HG03103 (cell line): ENCODE results near the gene TMEM82.
"Not testable (repeated sequence)": the region's sequence is repeated elsewhere in the genome, so short reads cannot be mapped to it uniquely, and the experiment has no call there.

Source experiments
- ATAC-seq: cut with Tn5 transposase; IDR thresholded peaks from one replicate; pipeline ENCODE4 v1.9.1; 2021; ENCODE audit warnings: low read depth; ENCODE audit not compliant: unreplicated experiment

Gene TMEM82

DNA sequence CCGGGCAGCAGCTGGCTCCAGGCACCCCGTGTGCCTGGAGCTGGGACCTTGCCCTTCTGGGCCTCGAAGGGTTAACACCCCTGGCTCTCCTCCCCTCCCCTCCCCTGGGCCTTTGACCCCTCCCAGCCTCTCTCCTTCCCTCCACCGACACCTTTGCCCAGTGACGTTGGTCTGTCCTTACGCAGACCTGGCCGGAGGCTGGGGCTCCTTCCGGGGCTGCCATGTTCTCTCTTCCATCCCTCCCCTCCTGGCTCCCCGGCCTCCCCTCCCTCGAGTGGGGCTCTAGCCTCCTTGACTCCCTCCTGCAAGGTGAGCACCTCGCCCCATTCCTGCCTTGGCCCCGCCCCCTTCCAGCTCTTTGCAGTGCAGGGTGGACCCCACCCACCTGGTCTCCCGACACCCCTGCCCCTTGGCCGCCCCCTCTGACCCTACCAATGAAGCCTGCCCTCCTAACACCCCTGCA lies at the start of gene TMEM82:
Gene TMEM82, plus strand, starts transcription at position 161 of the 463 bp plus-strand sequence. Its CDS starts 61 bp downstream, at position 222.
- ATAC-seq: no peak

DNA sequence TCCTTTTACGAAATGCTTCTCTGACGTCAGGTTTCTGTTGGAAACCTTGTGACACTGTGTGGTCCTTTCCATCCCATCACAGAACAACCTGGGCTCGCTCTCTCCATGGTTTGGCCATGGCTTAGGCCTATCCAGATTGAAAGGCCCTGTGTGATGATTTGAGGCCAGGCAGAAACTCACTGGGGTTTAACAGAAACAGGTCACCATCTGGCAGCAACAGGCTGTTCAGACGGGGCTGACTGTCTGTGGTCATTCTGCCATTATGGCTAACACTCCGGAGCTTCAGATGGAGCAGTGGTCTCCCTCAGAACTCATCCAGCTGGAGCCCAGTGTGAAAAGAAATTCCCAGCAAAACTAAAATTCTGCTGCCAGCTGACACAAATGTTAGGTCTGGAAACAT lies 48.9 kb upstream of the TMEM82 start:
- ATAC-seq: no peak

DNA sequence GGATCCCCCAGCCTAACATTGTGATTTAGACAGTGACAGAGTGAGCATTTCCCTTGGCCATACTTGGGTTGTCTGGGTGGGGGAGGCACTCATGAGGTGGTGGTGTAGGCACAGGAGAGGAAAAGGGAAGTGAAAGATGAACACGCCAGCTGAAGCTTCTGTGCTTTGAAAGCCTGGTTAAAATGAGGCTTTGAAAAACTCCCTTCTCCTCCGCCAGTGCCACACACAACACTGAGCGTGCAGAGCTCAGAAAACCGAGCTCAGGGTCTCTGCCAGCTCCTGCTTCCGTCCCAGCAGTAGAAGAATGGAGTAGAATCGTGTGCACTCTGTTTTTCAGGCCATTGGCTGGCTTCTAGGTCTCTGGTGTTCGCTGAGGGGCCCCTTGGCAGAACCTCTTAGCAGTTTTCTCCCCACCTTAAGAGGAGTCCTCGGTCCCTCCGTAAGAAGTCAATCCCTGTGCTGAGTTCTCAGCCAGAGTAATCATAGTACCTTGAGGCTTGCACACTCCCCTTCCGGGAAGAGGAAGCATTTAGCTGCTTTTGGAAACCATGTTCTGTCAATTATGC lies 45.3 kb upstream of the TMEM82 start:
- peak; percentile 91 for ATAC-seq

DNA sequence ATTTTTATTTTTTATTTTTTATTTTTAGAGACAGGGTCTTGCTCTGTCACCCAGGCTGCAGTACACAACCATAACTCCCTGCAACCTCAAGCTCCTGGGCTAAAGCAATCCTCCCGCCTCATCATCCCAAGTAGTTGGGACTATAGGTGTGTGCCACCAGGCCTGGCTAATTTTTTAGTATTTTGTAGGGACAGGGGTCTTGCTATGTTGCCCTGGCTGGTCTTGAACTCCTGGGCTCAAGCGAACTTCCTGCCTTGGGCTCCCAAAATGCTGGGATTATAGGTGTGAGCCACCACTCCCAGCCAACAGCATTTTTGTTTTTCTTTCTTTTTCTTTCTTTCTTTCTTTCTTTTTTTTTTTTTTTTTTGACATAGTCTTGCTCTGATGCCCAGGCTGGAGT lies 44.1 kb upstream of the TMEM82 start:
- ATAC-seq: no peak

DNA sequence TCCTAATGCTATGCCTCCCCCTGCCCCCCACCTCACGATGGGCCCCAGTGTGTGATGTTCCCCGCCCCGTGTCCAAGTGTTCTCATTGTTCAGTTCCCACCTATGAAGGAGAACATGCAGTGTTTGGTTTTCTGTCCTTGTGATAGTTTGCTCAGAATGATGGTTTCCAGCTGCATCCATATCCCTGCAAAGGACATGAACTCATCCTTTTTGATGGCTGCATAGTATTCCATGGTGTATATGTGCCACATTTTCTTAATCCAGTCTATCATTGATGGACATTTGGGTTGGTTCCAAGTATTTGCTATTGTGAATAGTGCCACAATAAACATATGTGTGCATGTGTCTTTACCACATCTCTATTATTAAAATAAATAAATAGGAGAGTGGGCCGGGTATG lies 43.0 kb upstream of the TMEM82 start:
- ATAC-seq: not testable (repeated sequence)

DNA sequence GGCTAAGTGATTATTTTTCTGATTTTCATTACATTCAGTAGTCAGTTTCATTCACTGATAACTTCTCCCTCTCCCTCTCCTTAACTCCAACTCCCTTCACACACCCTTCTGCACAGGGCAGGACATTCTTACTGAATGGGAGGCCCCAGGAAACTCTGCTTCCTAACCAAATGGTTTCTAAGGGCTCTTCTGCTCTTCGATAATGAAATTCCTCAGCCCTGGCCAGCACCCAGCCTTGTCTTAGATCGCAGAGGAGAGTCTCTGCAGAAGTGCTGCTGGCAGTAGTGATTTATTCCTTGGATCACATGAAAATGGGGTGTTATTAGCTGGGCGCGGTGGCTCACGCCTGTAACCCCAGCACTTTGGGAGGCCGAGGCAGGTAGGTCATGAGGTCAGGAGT lies 41.8 kb upstream of the TMEM82 start:
- no peak for ATAC-seq

DNA sequence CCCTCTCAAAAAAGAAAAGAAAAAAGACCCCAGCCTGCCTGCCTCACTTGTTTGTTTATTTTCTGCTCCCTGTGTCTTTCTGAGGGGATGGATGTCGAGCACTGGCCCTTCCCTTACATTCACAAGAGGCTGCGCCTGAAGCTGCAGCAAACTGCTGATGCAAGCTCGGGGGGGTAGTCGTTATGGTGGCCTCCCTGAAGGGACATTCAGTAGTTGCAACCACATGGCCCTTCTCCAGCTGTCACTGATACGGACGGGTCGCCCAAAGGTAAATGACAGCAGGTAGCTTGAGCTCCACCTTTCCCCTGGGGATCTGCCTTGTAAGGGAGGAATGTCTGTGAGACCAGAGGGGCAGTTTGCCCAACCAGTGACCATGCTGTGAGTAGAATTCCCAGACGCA lies 40.5 kb upstream of the TMEM82 start:
- no peak for ATAC-seq

DNA sequence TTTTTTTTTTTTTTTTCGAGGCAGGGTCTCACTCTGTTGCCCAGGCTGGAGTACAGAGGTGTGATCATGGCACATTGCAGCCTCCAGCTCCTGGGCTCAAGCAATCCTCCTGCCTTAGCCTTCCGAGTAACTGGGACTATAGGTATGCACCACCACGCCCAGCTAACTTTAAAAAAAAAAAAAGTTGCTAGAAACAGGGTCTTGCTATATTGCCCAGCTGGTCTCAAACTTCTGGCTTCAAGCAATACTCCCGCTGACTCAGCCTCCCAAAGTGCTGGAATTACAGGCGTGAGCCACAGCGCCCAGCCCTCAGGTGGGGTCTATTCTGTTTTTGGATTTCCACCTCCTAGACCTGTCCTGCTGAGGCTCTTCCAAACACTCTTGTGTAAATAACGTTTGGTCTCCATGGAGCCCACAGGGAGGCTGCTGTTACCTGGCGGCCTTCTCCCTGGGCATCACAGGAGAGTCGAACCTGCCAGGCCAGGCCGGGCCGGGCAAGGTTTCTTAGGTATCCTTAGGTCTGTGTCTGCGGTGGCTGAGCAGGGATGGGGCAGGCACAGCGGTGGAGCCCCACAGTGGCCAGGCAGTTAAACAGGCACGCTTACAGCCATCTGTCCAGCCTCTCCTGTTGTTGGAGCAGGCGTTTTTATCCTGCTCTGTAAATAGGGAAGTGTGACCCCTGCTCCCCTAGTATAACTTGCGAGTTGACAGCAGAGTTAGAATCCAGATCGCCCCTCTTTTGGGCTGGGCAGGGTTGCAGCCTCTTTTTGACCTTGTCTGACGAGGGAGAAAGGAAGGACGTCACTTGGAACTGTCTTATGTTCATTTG lies 39.4 kb upstream of the TMEM82 start:
- ATAC-seq: no peak

DNA sequence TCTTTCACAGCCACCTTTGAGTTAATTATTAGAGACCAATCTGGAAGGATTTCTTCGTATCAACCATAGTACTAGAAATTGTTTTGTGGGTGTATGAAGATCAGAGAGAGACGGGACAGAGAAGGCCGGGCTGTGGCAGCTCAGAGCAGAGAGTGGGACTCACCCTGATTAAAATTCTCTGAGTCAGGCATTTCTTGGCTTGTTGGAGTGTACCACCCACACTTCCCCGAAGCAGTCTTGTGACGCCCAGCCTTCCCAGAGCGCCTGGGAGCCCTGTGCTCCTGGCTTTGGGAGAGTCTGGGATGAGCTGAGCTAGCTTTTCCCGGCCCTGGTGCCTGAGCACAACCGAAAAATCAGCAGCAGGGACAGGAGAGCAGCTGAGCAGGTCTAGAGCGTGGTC lies 38.7 kb upstream of the TMEM82 start:
- no peak for ATAC-seq

DNA sequence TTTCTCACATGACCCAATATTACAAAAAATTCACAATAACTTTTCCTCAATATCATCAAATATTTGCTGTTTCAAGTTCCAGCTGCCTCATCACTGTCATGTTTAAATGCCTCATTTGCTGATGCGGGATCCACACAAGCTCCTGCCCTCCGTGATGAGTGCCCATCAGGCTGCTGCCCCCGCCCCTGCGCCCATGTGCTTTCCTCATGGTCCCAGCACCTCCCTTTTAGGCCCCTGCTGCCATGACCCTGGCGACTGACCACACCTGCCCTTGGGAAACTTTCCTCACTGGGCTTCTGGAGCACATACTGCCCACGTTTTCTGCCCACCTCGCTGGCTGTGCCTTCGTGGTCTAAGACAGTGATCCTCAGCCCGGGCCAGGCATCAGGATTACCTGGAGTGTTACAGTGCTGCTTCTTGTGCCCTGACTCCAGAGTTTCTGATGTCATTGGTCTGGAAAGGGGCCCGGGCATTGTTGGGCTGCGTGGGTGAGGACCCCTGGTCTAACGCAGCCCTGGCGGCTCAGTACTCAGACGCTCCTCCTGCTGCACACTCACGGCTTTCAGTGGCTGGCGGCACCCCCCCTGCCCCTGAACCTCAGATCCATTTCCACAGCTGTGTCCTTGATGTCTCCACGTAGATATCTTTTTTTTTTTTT lies 37.6 kb upstream of the TMEM82 start:
- no peak for ATAC-seq

DNA sequence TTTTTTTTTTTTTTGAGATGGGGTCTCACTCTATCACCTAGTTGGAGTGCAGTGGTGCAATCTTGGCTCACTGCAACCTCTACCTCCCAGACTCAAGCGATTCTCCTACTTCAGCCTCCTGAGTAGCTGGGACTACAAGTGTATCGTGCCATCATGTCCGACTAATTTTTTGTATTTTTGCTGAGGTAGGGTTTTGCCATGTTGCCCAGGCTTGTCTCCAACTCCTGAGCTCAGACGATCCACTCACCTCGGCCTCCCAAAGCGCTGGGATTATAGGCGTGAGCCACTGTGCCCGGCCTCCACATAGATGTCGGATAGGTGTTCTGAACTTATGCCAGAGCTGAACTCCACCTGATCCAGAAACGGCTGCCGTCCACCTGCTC lies 37.1 kb upstream of the TMEM82 start:
- ATAC-seq: no peak

DNA sequence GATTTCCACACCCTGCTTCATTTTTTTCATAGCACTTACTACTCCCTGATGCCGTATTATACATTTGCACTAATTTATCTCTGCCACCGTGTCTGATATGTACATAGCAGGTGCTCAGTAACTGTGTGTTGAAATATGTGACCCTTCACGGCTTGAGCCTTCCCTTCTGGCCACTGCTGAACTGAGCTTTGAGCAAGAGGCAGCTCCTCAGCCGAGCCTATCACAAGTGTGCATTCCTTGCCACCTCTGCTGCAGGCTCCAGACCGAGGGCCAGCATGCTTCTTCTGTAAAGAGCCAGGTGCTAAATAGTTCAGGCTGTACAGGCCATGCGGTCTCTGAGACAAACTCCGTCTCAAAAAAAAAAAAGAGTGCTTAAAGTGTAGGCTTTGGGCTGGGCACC lies 35.5 kb upstream of the TMEM82 start:
- no peak for ATAC-seq

DNA sequence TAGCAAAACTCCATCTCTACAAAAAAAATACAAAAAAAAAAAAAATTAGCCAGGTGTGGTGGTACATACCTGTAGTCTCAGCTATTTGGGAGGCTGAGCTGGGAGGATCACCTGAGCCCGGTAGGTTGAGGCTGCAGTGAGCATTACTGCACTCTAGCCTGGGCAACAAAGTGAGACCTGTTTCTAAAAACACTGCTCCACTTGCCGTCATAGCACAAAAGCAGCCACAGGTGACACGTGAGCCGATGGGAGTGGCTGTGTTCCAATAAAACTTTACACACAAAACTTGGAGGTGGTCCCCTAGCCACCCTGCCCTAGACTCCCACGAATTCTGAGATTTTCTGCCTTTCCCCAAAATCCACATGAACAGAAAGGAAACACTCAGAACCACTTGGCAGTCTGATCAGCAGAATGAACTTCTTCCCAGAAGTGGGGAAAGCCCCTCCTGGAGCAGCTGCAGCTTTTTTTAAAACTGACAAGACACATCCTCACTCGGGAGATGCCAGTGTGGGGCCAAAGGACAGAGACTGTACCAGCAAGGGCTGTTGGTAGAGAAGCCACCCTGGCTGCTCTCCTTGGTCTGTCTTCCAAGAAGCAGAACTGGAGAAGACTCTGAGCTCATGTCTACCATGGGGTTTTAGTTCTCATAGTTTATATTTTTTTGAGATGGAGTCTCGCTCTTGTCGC lies 34.9 kb upstream of the TMEM82 start:
- no peak for ATAC-seq

DNA sequence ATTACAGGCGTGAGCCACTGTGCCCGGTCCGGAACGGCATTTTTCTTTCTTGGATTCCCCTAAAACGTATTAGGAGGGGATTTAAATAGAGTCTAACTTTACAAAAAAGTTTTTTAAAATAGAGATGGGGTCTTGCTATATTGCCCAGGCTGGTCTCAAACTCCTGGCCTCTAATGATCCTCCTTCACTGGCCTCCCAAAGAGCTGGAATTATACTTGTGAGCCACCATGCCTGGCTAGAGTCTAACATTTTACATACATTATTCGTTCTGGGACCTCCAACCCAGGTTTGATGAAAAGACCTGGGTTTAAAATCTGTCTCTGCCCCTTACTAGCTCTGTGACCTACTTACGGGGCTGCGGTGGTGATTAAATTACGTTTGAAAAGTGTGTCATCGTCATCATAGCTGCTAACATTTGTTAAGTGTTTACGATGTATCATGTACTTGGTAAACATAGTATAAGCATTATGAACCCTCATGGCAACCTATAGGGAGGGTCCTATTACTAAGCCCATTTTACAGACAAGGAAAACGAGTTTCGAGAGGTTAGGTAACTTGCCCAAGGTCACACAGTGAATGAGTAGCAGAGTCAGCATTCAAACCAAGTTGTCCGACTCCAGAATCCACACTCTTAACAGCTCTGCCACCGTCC lies 33.7 kb upstream of the TMEM82 start:
- ATAC-seq: no peak

DNA sequence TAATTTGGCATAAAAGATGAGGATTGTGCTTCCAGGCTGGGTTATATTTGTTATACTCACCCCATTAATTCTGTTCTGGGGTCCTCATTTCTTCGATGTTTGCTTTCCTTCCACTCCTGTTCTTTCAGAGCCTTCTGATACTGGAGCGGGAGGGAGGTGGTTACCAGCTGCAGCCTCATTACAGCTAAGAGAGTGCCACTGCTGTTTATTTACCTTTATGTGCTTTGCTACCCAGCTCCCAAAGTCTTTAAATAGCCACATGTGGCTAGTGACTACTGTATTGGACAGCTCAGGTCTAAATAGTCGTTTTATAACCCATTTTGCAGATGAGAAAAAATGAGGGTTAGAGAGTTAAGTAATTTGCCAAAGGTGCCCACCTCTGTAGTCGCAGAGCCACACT lies 33.1 kb upstream of the TMEM82 start:
- ATAC-seq: no peak

DNA sequence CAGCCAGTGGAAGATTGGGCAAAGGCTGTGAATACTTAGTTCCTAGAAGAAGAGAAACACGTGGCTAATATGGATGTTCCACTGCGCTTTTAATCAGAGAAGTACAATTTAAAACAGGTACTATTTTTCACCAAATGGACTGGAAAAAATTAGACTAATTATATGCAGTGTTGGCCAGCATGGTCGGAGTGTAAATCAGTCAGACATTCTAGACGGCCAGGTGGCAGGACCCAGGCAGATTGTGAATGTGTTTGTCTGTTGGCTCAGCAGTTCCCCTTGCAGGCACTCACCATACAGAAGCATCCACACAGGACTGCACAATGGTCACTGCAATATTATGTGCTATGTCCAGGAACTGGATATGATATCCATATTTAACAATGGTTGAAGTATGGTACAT lies 30.1 kb upstream of the TMEM82 start:
- ATAC-seq: no peak

DNA sequence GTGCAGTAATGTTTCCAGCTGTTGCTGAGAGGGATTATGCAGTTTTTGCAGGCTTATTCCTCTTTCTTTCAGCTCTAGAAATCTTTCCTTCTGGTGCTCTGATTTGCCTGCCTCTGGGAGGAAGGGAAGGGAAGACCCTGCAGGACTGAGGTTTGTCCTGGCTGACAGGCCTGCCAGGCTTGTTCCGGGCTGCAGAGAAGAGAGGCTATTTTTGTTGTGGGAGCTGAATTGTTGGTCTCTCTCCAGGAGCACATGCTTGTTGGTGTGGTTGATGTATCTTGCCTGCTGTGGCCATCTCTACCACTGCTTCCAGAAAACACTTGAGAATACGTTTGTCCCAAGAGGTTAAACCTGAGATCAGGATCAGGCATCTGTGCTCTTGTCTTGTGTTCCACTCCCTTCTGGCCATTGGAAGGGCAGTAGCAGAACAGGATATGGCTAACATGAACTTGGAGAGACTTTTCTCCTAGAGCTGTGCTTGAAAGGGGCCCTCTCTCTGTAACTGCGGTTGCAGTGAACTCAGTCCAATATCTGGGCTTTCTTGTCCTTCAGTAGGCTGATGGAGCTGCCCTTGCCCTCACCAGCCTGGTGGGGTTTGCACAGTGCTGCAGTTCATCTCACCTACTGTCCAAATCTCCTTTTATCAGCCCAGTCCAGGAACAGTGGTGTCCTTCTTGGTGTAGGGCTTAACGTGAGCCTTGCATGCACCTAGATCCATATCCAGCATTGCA lies 27.7 kb upstream of the TMEM82 start:
- no peak for ATAC-seq

DNA sequence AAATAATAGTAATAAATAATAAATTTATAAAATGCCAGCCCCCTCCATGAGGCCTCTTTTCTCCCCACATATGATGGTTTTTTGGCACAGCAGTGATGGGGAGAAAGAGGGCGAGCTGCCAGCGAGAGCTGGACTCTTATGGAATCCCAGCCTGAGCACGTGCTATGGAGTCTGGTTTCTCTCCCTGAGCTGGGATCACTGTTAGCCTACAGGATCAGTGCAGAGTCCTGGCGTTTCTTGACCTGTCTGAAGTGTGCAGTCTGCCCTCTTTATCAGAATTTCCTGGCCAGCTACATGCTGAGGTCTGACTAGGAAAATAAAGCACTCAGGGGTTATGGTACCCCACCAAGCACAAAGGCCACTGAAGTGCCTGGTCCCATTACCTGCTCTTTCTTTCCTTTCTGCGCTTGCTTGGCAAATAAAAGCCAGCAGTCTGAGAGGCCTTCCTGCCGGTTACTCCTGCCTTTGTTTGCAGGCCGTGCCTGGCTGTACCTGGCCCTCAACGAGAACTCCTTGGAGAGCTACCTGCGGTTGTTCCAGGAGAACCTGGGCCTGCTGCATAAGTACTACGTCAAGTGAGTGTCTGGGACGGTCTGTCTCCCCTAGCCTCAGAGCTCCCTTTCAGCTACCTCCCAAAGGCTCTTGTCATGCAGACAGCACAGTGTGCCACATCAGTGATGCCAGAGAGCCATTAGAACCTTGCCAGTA lies 24.7 kb upstream of the TMEM82 start:
- ATAC-seq: no peak

DNA sequence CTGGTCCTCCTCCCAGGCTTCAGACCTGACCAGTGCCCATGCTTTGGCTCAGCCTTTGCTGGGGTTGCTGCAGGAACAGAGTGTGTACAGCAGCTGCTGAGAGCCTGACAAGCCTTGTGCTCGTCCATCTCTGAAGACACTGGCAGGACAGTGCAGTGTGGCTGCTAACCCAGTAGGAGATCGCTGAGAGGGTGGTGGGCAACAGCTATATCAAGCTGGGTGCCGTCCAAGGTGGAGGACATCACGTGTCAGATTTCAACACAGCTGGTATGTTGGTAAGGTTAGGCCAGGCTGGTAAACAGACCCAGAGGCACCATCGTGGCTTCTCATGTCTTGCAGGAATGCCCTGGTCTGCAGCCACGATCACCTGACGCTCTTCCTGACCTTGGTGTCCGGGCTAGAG lies 24.1 kb upstream of the TMEM82 start:
- ATAC-seq: no peak
